Keratinocyte (primary cell): ENCODE data around the gene LBHD1. TPM values are rescaled to one million over a fixed set of nuclear protein-coding genes. Genes with fewer than 3 reads are reported as not detected.

Experiments
- DNase-seq: peaks from one replicate; pipeline ENCODE4 v3.0.0-alpha.2; 2011; ENCODE audit warnings: low read depth, missing footprints, low spot score
- FAIRE-seq: peaks from 2 replicates; lab custom pipeline; 2011; peaks lifted over from hg19 to GRCh38; lab: Jason Lieb, UNC
- H2AFZ ChIP-seq: 2 replicates; pipeline ENCODE4 v1.6.0; 2012; ENCODE audit warnings: low read length, control low read depth, inconsistent platforms; ENCODE audit not compliant: control insufficient read depth
- H3K27ac ChIP-seq: 2 replicates; pipeline ENCODE4 v1.5.1; 2011; ENCODE audit warnings: low read length; ENCODE audit not compliant: control insufficient read depth, insufficient read depth
- H3K27me3 ChIP-seq: 3 replicates; pipeline ENCODE4 v1.6.0; 2011; ENCODE audit warnings: low read length; ENCODE audit not compliant: control insufficient read depth, insufficient read depth; ENCODE audit errors: extremely low read depth
- H3K36me3 ChIP-seq, 2 experiments: 2 replicates in 1 of 2; 3 replicates in 1 of 2; pipeline ENCODE4 v1.5.1; 2011; ENCODE audit warnings: low read length in 2 of 2, mild to moderate bottlenecking in 1 of 2; ENCODE audit not compliant: control insufficient read depth in 2 of 2, insufficient read depth in 2 of 2; ENCODE audit errors: extremely low read depth in 1 of 2
- H3K4me1 ChIP-seq: 3 replicates; pipeline ENCODE4 v1.5.1; 2011; ENCODE audit warnings: low read length; ENCODE audit not compliant: control insufficient read depth, insufficient read depth; ENCODE audit errors: extremely low read depth
- H3K4me2 ChIP-seq: 3 replicates; pipeline ENCODE4 v1.6.0; 2011; ENCODE audit warnings: low read depth, low read length; ENCODE audit not compliant: control insufficient read depth, insufficient read depth; ENCODE audit errors: extremely low read depth
- H3K4me3 ChIP-seq, 3 experiments: fragments of 200-600 bp in 1 of 3; sonication (generic) in 1 of 3; 2 replicates in 2 of 3; 3 replicates in 1 of 3; pipeline ENCODE4 v1.5.1; 2011 to 2016; ENCODE audit warnings: low read length in 3 of 3, mild to moderate bottlenecking in 3 of 3, control low read depth in 2 of 3, inconsistent platforms in 1 of 3, low read depth in 1 of 3, mixed read lengths in 1 of 3, mixed run types in 1 of 3, moderate library complexity in 1 of 3; ENCODE audit not compliant: control insufficient read depth in 2 of 3, insufficient read depth in 2 of 3; ENCODE audit errors: extremely low read depth in 1 of 3
- H3K79me2 ChIP-seq: 2 replicates; pipeline ENCODE4 v1.6.0; 2012; ENCODE audit warnings: low read length; ENCODE audit not compliant: control insufficient read depth, insufficient read depth
- H3K9ac ChIP-seq: 3 replicates; pipeline ENCODE4 v1.6.0; 2011; ENCODE audit warnings: low read length; ENCODE audit not compliant: control insufficient read depth, insufficient read depth; ENCODE audit errors: extremely low read depth
- H3K9me1 ChIP-seq: 3 replicates; pipeline ENCODE4 v1.6.0; 2011; ENCODE audit warnings: low read length; ENCODE audit not compliant: control insufficient read depth, insufficient read depth; ENCODE audit errors: extremely low read depth
- H3K9me3 ChIP-seq: 2 replicates; pipeline ENCODE4 v1.5.1; 2012; ENCODE audit warnings: low read depth, low read length; ENCODE audit not compliant: control insufficient read depth
- H4K20me1 ChIP-seq: 3 replicates; pipeline ENCODE4 v1.6.0; 2011; ENCODE audit warnings: low read length; ENCODE audit not compliant: control insufficient read depth, insufficient read depth; ENCODE audit errors: extremely low read depth
- CTCF ChIP-seq, 3 experiments: IDR thresholded peaks in 1 of 3; conservative IDR thresholded peaks in 1 of 3; optimal IDR thresholded peaks in 1 of 3; 2 replicates in 2 of 3; 3 replicates in 1 of 3; pipeline versions ENCODE3 to v1.5.1; 2011; ENCODE audit warnings: low read length in 3 of 3, mild to moderate bottlenecking in 3 of 3, moderate library complexity in 2 of 3, control low read depth in 1 of 3, inconsistent platforms in 1 of 3; ENCODE audit not compliant: insufficient read depth in 2 of 3; ENCODE audit errors: extremely low read depth in 1 of 3
- EZH2 ChIP-seq: IDR thresholded peaks from one replicate; pipeline ENCODE4 v1.6.1; 2012; ENCODE audit warnings: inconsistent platforms, mild to moderate bottlenecking, low read length, moderate library complexity
- dilution Hi-C: fragments of 300-500 bp; cut with MboI; formaldehyde crosslinking; loops from one replicate; pipeline ENCODE4 v1.7.0; 2020; ENCODE audit warnings: low sequenced_read_pairs; ENCODE audit not compliant: extremely low pct_ligation_motif_present
- polyA plus RNA-seq, 5 experiments: library from polyadenylated mRNA; depleted of rRNA in 3 of 5; stranded (reverse) in 3 of 5; stranded (forward) in 1 of 5; unstranded in 1 of 5; fragments of >200 nt; gene quantifications; 1 replicate in 1 of 5; 2 replicates in 3 of 5; 3 replicates in 1 of 5; pipeline versions ENCODE4 v1.2.1 to v1.2.3, GENCODE V29; 2011 to 2012; ENCODE audit warnings: missing spikeins in 2 of 5, low read depth in 1 of 5, low replicate concordance in 1 of 5

The LBHD1 gene
- polyA plus RNA-seq, 1 donor (not counting 4 experiments of a cell fraction or from before 2014, with no cell fraction given): 4.9 TPM

- H3K27ac ChIP-seq: no peak overlapping the region
- H3K27me3 ChIP-seq: no peaks in the 10 kb centered on the region
- TF ChIP-seq EZH2 (no peak), CTCF (optimal IDR thresholded peaks at IDR 0.05 in 1 of 3, IDR thresholded peaks at IDR 0.05 in 1 of 3, conservative IDR thresholded peaks at IDR 0.05 in 1 of 3; ENCODE audit: extremely low read depth in 1 of 3, insufficient read depth in 2 of 3, low read length in 3 of 3) (no peak)
- H3K9ac ChIP-seq: no peak overlapping the region
- H3K9me3 ChIP-seq: no peaks in the 10 kb centered on the region
- peaks cover 14 to 30% of the 10 kb centered on the region in 2 experiments for H3K36me3 ChIP-seq
- FAIRE-seq: no peak
- H3K4me3 ChIP-seq: peak overlapping the region in 1 of 3 experiments; percentile 0
- dilution Hi-C loops: no loop called here
- peaks cover 4% of the 10 kb centered on the region for H4K20me1 ChIP-seq
- H3K9me1 ChIP-seq: no peaks in the 10 kb centered on the region
- peaks cover 53% of the 10 kb centered on the region for H3K79me2 ChIP-seq
- H3K4me2 ChIP-seq: peak overlapping the region; percentile 48
- no peak for DNase-seq
- peaks cover 29% of the 10 kb centered on the region for H3K4me1 ChIP-seq
- H2AFZ ChIP-seq: no peak overlapping the region
These were observed 2.5 kb downstream of the LBHD1 start for GRCh38 chr11:62669420-62670161.

DNA sequence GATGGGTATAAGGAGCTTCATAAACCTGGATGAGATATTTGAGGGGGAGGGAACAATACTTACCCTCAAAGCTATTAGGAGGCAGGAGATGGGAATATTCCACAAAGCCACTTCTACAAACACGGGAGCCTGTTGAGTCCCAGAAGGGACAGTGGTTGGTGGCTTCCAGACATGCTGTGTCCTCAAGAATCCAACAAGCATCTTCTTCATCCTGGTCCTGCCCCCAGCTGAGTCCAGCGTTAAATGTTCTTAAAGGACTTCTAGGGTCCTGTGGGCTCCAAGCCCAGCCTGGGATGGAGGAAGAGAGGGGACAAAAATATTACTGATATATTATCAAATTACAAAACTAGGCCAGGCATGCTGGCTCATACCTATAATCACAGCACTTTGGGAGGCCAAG, 4.6 kb downstream of the LBHD1 start:
- peaks cover 57% of the 10 kb centered on the region for H3K79me2 ChIP-seq

More for the DNA sequence above, 4.6 kb downstream of the LBHD1 start:
- H3K36me3 ChIP-seq: peaks cover 20 to 37% of the 10 kb centered on the region in 2 experiments
- H3K9me1 ChIP-seq: no peaks in the 10 kb centered on the region
- H3K4me2 ChIP-seq: peak overlapping the region; percentile 95
- H3K9me3 ChIP-seq: no peaks in the 10 kb centered on the region
- H4K20me1 ChIP-seq: peaks cover 4% of the 10 kb centered on the region
- FAIRE-seq (no peak), DNase-seq (no peak)
- H3K4me1 ChIP-seq: peaks cover 25% of the 10 kb centered on the region
- no peak overlapping the region for H3K27ac ChIP-seq
- no peak overlapping the region for H3K4me3 ChIP-seq
- TF ChIP-seq EZH2: no peak
- no peak for TF ChIP-seq CTCF (optimal IDR thresholded peaks at IDR 0.05 in 1 of 3, IDR thresholded peaks at IDR 0.05 in 1 of 3, conservative IDR thresholded peaks at IDR 0.05 in 1 of 3; ENCODE audit: extremely low read depth in 1 of 3, insufficient read depth in 2 of 3, low read length in 3 of 3)
- H2AFZ ChIP-seq: no peak overlapping the region
- H3K9ac ChIP-seq: no peak overlapping the region
- dilution Hi-C loops: no loop called here
- H3K27me3 ChIP-seq: no peaks in the 10 kb centered on the region
